GM12892 (cell line): ENCODE measurements around the gene STK10.
"Not testable (repeated sequence)": the region's sequence is repeated elsewhere in the genome, so short reads cannot be mapped to it uniquely, and the experiment has no call there.

Experiments
- DNase-seq: peaks from one replicate; pipeline ENCODE4 v3.0.0; 2011; ENCODE audit not compliant: insufficient read length
- FAIRE-seq: peaks from 2 replicates; lab custom pipeline; 2011; peaks lifted over from hg19 to GRCh38; lab: Jason Lieb, UNC
- POLR2A ChIP-seq: IDR thresholded peaks from 2 replicates; pipeline ENCODE4 v1.6.1; 2011; ENCODE audit warnings: low read depth, low read length, control low read depth
- POLR2AphosphoS5 ChIP-seq: IDR thresholded peaks from 2 replicates; pipeline ENCODE4 v1.6.1; 2011; ENCODE audit warnings: low read depth, low read length, control low read depth
- TAF1 ChIP-seq: IDR thresholded peaks from 2 replicates; pipeline ENCODE4 v1.6.1; 2011; ENCODE audit warnings: low read depth, mild to moderate bottlenecking, control low read depth, low read length, borderline replicate concordance

STK10 gene

DNA sequence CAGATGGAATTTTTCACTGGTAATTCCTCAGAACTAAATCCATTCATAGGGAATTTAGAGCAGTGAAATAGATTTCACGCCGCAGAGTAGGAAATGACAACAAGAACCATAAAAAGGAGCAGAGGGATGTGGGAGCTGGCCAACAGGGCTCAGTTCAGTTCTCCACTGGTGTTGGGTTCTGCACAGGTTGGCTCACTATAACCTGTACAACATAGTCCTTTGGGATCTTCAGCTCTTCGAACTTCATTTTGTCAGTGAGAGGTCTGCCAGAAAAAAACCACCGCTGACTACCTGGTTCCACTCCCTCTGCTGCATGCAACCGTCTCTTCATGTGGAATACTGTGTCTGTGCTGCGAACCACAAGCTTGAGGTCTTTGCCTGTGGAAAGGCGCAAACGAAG lies 23.7 kb upstream of the STK10 start:
- FAIRE-seq = no peak
- DNase-seq = no peak
- TF ChIP-seq POLR2A (no peak), POLR2AphosphoS5 (no peak), TAF1 (no peak)

DNA sequence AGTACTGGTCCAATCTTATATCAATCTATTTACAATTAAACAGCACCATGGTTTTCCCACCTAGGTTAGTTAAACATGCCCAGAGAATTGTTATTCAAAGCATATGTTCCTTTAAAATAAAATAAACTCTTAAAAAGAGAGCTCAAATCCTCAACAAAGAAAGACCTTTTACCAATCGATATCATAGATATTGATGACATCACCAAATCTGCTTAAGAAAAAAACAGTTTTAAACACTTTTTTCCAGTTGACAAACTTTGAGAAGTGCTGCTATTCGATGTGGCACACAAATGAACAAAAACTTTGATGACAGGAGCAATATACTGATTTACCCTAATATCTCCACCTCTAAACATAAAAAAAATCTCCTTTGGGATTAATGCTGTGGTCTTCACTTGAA lies 21.7 kb upstream of the STK10 start:
- DNase-seq (no peak), FAIRE-seq (no peak)
- TF ChIP-seq POLR2AphosphoS5 (no peak), TAF1 (no peak), POLR2A (no peak)

DNA sequence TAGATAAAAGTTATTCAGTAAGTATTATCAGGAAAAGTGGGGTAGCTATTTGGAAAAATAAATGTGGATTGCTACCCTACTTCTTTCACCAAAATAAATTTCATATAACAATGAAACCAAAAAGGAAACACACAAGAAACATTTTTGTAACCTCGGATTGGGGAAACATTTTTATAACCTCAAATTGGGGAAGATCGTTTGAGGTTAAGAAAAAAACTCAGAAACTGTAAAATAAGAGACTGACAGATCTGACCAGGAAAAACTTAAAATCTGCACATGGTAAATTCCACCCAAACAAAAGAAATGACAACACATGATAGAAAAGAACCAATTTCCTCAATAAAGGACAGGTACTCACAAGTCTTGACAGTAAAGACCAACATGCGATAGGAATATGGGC lies 19.5 kb upstream of the STK10 start:
- DNase-seq = no peak
- no peak for FAIRE-seq
- no peak for TF ChIP-seq POLR2A
- TF ChIP-seq TAF1 = no peak
- TF ChIP-seq POLR2AphosphoS5 = no peak

DNA sequence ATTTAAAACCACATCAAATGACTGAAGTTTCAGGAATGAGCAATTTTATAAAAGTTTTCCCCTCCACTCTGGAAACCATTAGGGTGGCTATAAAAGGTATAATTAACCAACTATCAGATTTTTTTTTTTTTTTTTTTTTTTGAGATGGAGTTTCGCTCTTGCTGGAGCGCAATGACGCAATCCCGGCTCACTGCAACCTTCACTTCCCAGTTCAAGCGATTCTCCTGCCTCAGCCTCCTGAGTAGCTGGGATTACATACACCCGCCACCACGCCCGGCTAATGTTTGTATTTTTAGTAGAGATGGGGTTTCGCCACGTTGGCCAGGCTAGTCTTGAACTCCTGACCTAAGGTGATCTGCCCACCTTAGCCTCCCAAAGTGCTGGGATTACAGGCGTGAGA lies 18.0 kb upstream of the STK10 start:
- not testable (repeated sequence) for DNase-seq, FAIRE-seq

DNA sequence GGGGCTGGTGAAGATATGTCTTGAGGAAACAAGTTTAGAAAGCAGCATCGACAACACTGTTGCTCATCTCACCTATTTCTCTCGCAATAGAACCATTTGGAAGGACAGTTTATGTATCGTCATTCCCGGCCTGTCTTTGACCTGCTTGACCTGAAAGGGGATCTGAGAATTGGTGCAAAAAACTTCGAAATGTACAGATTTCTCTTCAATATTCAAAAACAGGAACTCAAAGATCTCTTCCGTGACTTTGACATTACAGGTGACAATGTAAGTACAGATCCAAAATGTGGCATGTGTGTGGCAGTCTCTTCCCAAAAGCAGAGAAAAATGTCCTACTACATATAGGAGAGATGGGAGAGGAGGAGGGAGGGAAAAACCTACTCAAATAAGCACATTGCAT lies 12.5 kb upstream of the STK10 start:
- DNase-seq (no peak), FAIRE-seq (no peak)
- TF ChIP-seq POLR2A (no peak), TAF1 (no peak), POLR2AphosphoS5 (no peak)

DNA sequence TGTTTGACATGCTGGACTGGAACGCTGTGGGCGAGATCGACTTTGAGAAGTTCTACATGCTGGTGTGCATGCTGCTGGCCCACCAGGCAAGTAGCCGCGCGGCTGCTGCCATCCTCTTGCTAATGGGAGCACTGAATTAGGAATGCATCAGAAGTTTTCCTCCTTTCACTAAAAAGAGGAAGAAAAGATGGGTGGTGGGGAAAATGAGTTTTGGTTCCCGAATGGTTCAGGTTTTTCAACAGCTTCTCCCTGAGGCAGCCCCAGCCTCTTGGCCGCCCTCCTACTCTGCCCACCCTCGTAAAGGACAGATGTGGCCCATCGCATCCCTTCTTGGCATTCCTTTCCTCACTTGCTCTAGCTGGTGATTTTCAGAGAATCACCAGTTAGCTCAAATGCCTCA lies 11.4 kb upstream of the STK10 start:
- DNase-seq (no peak), FAIRE-seq (no peak)
- TF ChIP-seq POLR2A (no peak), POLR2AphosphoS5 (no peak), TAF1 (no peak)

DNA sequence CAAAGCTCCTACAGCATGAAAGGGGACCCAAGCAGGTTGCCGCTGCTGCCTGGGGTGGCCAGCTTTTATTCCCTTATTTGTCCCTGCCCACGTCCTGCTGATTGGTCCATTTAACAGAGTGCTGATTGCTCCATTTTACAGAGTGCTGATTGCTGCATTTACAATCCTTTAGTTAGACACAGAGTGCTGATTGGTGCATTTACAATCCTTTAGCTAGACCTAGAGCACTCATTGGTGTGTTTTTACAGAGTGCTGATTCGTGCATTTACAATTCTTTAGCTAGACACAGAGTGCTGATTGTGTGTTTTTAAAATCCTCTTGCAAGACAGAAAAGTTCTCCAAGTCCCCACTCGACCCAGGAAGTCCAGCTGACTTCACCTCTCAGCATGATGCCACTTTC lies 9.8 kb upstream of the STK10 start:
- FAIRE-seq, DNase-seq: not testable (repeated sequence)

DNA sequence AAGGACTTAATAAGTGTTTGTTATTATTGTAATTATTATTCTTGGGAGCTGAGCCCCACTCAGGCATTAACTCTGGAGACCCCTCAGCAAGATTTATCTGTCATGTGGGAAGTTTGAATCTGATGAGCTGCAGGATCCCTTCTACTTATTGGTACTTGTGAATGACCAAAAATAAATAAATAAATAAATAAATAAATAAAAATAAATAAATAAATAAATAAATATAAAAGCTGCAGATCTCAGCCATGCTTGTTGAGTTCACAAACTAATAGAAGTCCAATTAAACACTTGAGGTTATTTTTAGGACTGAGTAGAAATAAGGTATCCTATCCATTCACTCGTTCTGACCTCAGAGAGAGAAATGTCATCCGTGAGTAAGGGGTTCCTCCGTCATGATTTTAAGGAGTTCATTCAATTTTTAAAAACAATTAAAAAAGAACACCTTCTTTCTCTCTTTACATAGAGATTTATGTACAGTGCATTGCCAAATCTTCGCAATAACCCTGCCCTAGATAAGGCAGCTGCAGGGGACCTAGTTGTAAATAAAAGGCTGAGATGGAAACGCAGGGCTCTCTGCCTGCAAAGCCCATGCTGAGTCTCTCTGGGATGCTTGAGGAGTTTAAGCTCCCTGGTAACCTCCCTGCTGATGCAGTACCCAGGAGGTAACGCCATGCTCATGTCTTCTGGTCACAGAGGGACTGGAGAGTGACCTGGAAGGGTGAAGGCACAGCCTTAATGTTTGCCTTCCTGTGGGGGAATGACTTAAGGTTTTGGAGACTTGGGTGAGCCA lies 7.2 kb upstream of the STK10 start:
- DNase-seq = no peak
- TF ChIP-seq POLR2A = no peak
- no peak for TF ChIP-seq POLR2AphosphoS5
- FAIRE-seq = no peak

DNA sequence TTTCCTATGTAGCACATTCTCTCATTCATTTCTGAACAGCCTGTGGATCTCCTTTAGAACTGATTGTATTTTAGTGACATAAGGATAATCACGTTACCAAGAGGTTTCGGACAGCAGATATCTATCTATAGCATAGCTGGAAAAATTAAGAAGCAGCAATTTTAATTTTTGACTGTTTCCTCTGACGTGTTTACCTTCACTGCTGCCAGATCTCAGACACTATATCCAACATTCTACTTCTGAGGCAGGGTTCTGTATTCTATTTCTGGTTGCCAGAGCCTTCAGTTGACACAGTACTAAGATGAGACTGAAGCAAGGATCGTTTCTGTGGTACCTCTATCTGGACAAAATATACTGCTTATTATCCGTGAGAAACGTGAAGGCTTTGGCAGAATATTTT lies 5.8 kb upstream of the STK10 start, which contains the start of gene EFCAB9:
Gene EFCAB9, plus strand, starts transcription at position 301 of the 400 bp plus-strand sequence. Its CDS starts 1 bp downstream, at position 302.
- DNase-seq (no peak), FAIRE-seq (no peak)
- TF ChIP-seq POLR2AphosphoS5 = no peak

DNA sequence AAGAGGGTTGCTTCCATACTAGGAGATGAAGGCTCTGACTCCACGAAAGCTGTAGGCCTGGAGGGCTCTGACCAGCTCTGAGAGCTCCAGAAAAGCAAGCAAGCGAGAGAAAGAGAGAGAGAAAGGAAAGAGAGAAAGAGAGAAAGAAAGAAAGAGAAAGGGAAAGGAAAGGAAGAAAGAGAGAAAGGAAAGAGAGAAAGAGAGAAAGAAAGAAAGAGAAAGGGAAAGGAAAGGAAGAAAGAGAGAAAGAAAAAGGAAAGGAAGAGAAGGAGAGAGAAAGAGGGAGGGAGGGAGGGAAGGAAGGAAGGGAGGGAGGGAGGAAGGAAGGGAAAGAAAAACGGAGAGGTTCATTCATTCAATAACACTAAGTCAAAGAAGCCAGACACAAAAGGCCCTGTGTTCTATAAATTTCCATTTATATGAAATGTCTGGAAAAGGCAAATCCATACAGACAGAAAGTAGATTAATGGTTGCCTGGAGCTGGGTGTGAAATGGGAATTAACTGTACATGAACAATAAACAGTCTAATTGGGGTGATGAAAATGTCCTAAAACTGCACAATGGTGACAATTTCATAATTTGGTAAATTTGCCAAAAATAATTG lies 1.8 kb upstream of the STK10 start:
- TF ChIP-seq POLR2AphosphoS5 = no peak
- no peak for TF ChIP-seq TAF1
- FAIRE-seq (no peak), DNase-seq (no peak)

DNA sequence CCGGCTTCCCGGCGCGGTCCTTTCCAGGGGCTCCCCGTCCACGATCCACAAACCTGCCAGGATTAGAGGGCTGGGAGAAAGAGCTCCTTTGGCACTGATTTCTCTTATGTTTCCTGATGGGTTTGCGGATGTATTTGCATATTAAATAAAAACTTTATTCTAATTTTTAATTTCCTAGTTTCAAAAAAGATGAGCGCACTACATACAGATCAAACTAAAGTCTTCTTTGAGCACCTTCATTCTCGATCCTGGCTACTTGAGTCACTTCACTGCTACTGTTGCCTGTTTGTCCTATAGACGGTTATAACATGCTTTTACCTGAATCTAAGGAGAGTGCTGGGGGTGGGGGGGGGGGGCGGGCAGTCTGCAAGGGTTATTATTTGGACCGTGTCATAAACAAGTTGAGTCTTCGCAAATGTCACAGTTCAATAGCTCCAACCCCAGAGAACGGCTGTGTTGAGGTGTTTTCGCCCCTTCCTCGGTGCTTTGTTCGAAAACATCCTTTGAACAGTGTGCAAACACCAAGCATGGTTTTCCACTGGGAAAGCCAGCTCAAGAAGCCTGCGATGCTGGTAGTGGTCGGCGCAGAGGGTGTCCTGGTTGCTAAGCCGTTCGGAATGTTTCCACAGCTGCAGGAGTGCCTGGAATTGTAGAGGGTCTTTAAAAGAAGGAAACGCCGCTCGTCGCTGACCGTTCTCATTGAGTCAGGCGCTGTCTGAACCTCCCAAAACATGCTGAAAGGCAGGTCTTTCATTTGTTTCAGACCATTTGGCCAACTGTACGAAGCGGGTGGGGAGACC lies 1.1 kb upstream of the STK10 start:
- TF ChIP-seq POLR2AphosphoS5 = no peak
- no peak for TF ChIP-seq POLR2A
- no peak for TF ChIP-seq TAF1
- no peak for FAIRE-seq
- no peak for DNase-seq
